HAP-1 (cell line): Measurements from ENCODE around the gene BAZ1B.
"Not testable (repeated sequence)": the region's sequence is repeated elsewhere in the genome, so short reads cannot be mapped to it uniquely, and the experiment has no call there.

Experiments used
- DNase-seq, 2 experiments: peaks; one replicate each; pipeline ENCODE4 v3.0.0-alpha.2; 2016 to 2020; ENCODE audit warnings: low spot score in 2 of 2
- H3K27me3 ChIP-seq: fragments of 250-450 bp; sonication (Bioruptor Pico); 2 replicates; pipeline ENCODE4 v1.5.1; 2020; ENCODE audit warnings: low read depth, mild to moderate bottlenecking, moderate library complexity
- H3K36me3 ChIP-seq: fragments of 250-450 bp; sonication (Bioruptor Pico); replicated peaks from 2 replicates; pipeline ENCODE4 v1.5.1; 2020; ENCODE audit warnings: mild to moderate bottlenecking
- H3K4me1 ChIP-seq: fragments of 250-450 bp; sonication (Bioruptor Pico); 2 replicates; pipeline ENCODE4 v1.5.1; 2020; ENCODE audit warnings: mild to moderate bottlenecking
- H3K4me3 ChIP-seq: fragments of 250-450 bp; sonication (Bioruptor Pico); 2 replicates; pipeline ENCODE4 v1.5.1; 2020; ENCODE audit warnings: mild to moderate bottlenecking, moderate library complexity
- H3K9me3 ChIP-seq: fragments of 250-450 bp; sonication (Bioruptor Pico); 2 replicates; pipeline ENCODE4 v1.5.1; 2020; ENCODE audit warnings: mild to moderate bottlenecking, moderate library complexity
- in situ Hi-C: fragments of 300-500 bp; cut with MboI; formaldehyde crosslinking; loops from 3 replicates; pipeline ENCODE4 v1.14.3; 2020; ENCODE audit warnings: low sequenced_read_pairs, inconsistent platforms, mixed read lengths

Gene BAZ1B

GRCh38 chr7:73429622-73430505 lies 92.2 kb downstream of the BAZ1B start:
- no peaks in the 10 kb centered on the region for H3K27me3 ChIP-seq
- in situ Hi-C loops = no loop called here
- no peak for DNase-seq

GRCh38 chr7:73429215-73429614 lies 92.9 kb downstream of the BAZ1B start:
- peaks cover 13% of the 10 kb centered on the region for H3K4me1 ChIP-seq
- in situ Hi-C loops = no loop called here
- H3K9me3 ChIP-seq = no peaks in the 10 kb centered on the region
- H3K27me3 ChIP-seq = no peaks in the 10 kb centered on the region
- H3K4me3 ChIP-seq = peak overlapping the region; percentile 10; the same call in 1 of the 2 replicates
- H3K36me3 ChIP-seq = no peaks in the 10 kb centered on the region
- DNase-seq = peak; percentile 90 to 95

More at GRCh38 chr7:73429622-73430505, 92.2 kb downstream of the BAZ1B start:
- no peaks in the 10 kb centered on the region for H3K36me3 ChIP-seq
- no peaks in the 10 kb centered on the region for H3K9me3 ChIP-seq
- H3K4me3 ChIP-seq = no peak overlapping the region
- peaks cover 13% of the 10 kb centered on the region for H3K4me1 ChIP-seq

- in situ Hi-C loops = no loop called here
- no peak overlapping the region for H3K4me3 ChIP-seq
- DNase-seq = no peak
Measured at GRCh38 chr7:73427902-73428787, 93.9 kb downstream of the BAZ1B start.

GRCh38 chr7:73426016-73426415 lies 96.1 kb downstream of the BAZ1B start:
- in situ Hi-C loops = no loop called here
- Histone ChIP-seq H3K4me3 (no peak overlapping the region), H3K4me1 (peaks cover 11% of the 10 kb centered on the region)

More at GRCh38 chr7:73427902-73428787, 93.9 kb downstream of the BAZ1B start:
- peaks cover 13% of the 10 kb centered on the region for H3K4me1 ChIP-seq
- H3K27me3 ChIP-seq = no peaks in the 10 kb centered on the region
- H3K9me3 ChIP-seq = no peaks in the 10 kb centered on the region
- no peaks in the 10 kb centered on the region for H3K36me3 ChIP-seq

GRCh38 chr7:73425356-73425983 lies 96.6 kb downstream of the BAZ1B start:
- Histone ChIP-seq H3K9me3 (no peaks in the 10 kb centered on the region), H3K27me3 (no peaks in the 10 kb centered on the region)

More at GRCh38 chr7:73426016-73426415, 96.1 kb downstream of the BAZ1B start:
- DNase-seq = no peak
- Histone ChIP-seq H3K27me3 (no peaks in the 10 kb centered on the region), H3K36me3 (no peaks in the 10 kb centered on the region), H3K9me3 (no peaks in the 10 kb centered on the region)

GRCh38 chr7:73424489-73424885 lies 97.6 kb downstream of the BAZ1B start:
- H3K4me1 ChIP-seq = peaks cover 9% of the 10 kb centered on the region
- H3K36me3 ChIP-seq = no peaks in the 10 kb centered on the region
- no peak for DNase-seq
- no peaks in the 10 kb centered on the region for H3K27me3 ChIP-seq
- in situ Hi-C loops = no loop called here
- H3K9me3 ChIP-seq = no peaks in the 10 kb centered on the region
- H3K4me3 ChIP-seq = no peak overlapping the region

More at GRCh38 chr7:73425356-73425983, 96.6 kb downstream of the BAZ1B start:
- DNase-seq = no peak
- in situ Hi-C loops = no loop called here
- Histone ChIP-seq H3K4me3 (no peak overlapping the region), H3K4me1 (peaks cover 11% of the 10 kb centered on the region), H3K36me3 (no peaks in the 10 kb centered on the region)

- in situ Hi-C loops = no loop called here
- Histone ChIP-seq H3K4me1 (peaks cover 2% of the 10 kb centered on the region), H3K9me3 (no peaks in the 10 kb centered on the region), H3K36me3 (no peaks in the 10 kb centered on the region), H3K4me3 (no peak overlapping the region), H3K27me3 (no peaks in the 10 kb centered on the region)
- DNase-seq = no peak
Measured at GRCh38 chr7:73423519-73424488, 98.3 kb downstream of the BAZ1B start.

- H3K4me3 ChIP-seq, H3K4me1 ChIP-seq, H3K27me3 ChIP-seq, in situ Hi-C loops, DNase-seq, H3K36me3 ChIP-seq, H3K9me3 ChIP-seq: not testable (repeated sequence)
Measured at GRCh38 chr7:73420610-73421009, 101.5 kb downstream of the BAZ1B start.

GRCh38 chr7:73420016-73420415 lies 102.1 kb downstream of the BAZ1B start:
- H3K36me3 ChIP-seq, H3K4me1 ChIP-seq, H3K27me3 ChIP-seq, in situ Hi-C loops, H3K4me3 ChIP-seq, H3K9me3 ChIP-seq: not testable (repeated sequence)
- DNase-seq = peak in 1 of 2 experiments; percentile 71

- H3K4me3 ChIP-seq = no peak overlapping the region
- DNase-seq = no peak
- H3K4me1 ChIP-seq = no peaks in the 10 kb centered on the region
- no peaks in the 10 kb centered on the region for H3K36me3 ChIP-seq
- in situ Hi-C loops = no loop called here
- no peaks in the 10 kb centered on the region for H3K9me3 ChIP-seq
- H3K27me3 ChIP-seq = no peaks in the 10 kb centered on the region
Measured at GRCh38 chr7:73418113-73418703, 103.9 kb downstream of the BAZ1B start.

- in situ Hi-C loops, H3K9me3 ChIP-seq, DNase-seq, H3K4me1 ChIP-seq, H3K36me3 ChIP-seq, H3K4me3 ChIP-seq, H3K27me3 ChIP-seq: not testable (repeated sequence)
Measured at GRCh38 chr7:73410541-73411131, 111.5 kb downstream of the BAZ1B start.

GRCh38 chr7:73404860-73405259 lies 117.2 kb downstream of the BAZ1B start:
- DNase-seq, in situ Hi-C loops, H3K36me3 ChIP-seq, H3K4me3 ChIP-seq, H3K4me1 ChIP-seq, H3K9me3 ChIP-seq, H3K27me3 ChIP-seq: not testable (repeated sequence)
